SK-N-SH treated with all-trans-retinoic acid at 6 μM for 48 hours (cell line): ENCODE measurements around the gene NKD2.

ENCODE experiments used
- ATAC-seq: fragments of 200-7000 bp; cut with Tn5 transposase; 3 replicates; pipeline ENCODE4 v1.9.1; 2020; ENCODE audit warnings: mild to moderate bottlenecking, moderate library complexity
- BACH2 ChIP-seq: fragments of 250-450 bp; sonication (Bioruptor Pico); IDR thresholded peaks from 2 replicates; pipeline ENCODE4 v1.9.0; 2021; ENCODE audit warnings: mild to moderate bottlenecking, borderline replicate concordance
- CREB5 ChIP-seq: fragments of 250-450 bp; sonication (Bioruptor Pico); IDR thresholded peaks from 2 replicates; pipeline ENCODE4 v1.5.1; 2020; ENCODE audit warnings: low read depth, mild to moderate bottlenecking, moderate library complexity
- CSDC2 ChIP-seq: fragments of 250-450 bp; sonication (Bioruptor Pico); IDR thresholded peaks from 2 replicates; pipeline ENCODE4 v1.5.0; 2020; ENCODE audit warnings: mild to moderate bottlenecking, moderate library complexity
- CSRNP3 ChIP-seq: fragments of 250-450 bp; sonication (Bioruptor Pico); IDR thresholded peaks from 2 replicates; pipeline ENCODE4 v1.5.1; 2021; ENCODE audit warnings: mild to moderate bottlenecking, moderate library complexity
- OSR1 ChIP-seq: fragments of 250-450 bp; sonication (Bioruptor Pico); IDR thresholded peaks from 2 replicates; pipeline ENCODE4 v1.8.0; 2022; ENCODE audit warnings: moderate library complexity, mild to moderate bottlenecking, inconsistent platforms
- PATZ1 ChIP-seq: fragments of 250-450 bp; sonication (Bioruptor Pico); IDR thresholded peaks from 2 replicates; pipeline ENCODE4 v1.8.0; 2020; ENCODE audit warnings: mild to moderate bottlenecking, moderate library complexity, borderline replicate concordance
- POU6F1 ChIP-seq: fragments of 250-450 bp; sonication (Bioruptor Pico); IDR thresholded peaks from 2 replicates; pipeline ENCODE4 v1.8.0; 2021; ENCODE audit warnings: low read depth, mild to moderate bottlenecking, moderate library complexity, borderline replicate concordance
- PPARA ChIP-seq: fragments of 250-450 bp; sonication (Bioruptor Pico); IDR thresholded peaks from 2 replicates; pipeline ENCODE4 v1.5.0; 2020; ENCODE audit warnings: mild to moderate bottlenecking, borderline replicate concordance
- RARB ChIP-seq: fragments of 250-450 bp; sonication (Bioruptor Pico); IDR thresholded peaks from 2 replicates; pipeline ENCODE4 v1.8.0; 2021; ENCODE audit warnings: mild to moderate bottlenecking, moderate library complexity
- SNAI2 ChIP-seq: fragments of 250-450 bp; sonication (Bioruptor Pico); IDR thresholded peaks from 2 replicates; pipeline ENCODE4 v1.5.0; 2020; ENCODE audit warnings: mild to moderate bottlenecking, moderate library complexity
- TCF4 ChIP-seq: fragments of 250-450 bp; sonication (Bioruptor Pico); IDR thresholded peaks from 2 replicates; pipeline ENCODE4 v1.8.0; 2021; ENCODE audit warnings: mild to moderate bottlenecking, moderate library complexity, borderline replicate concordance
- TOX ChIP-seq: fragments of 250-450 bp; sonication (Bioruptor Pico); IDR thresholded peaks from 2 replicates; pipeline ENCODE4 v1.8.0; 2021; ENCODE audit warnings: mild to moderate bottlenecking, moderate library complexity, borderline replicate concordance
- TSHZ2 ChIP-seq: fragments of 250-450 bp; sonication (Bioruptor Pico); IDR thresholded peaks from 2 replicates; pipeline ENCODE4 v1.5.0; 2020; ENCODE audit warnings: mild to moderate bottlenecking, moderate library complexity
- ZC3H10 ChIP-seq: fragments of 250-450 bp; sonication (Bioruptor Pico); IDR thresholded peaks from 2 replicates; pipeline ENCODE4 v1.5.1; 2021; ENCODE audit warnings: mild to moderate bottlenecking, moderate library complexity
- ZFP3 ChIP-seq: fragments of 250-450 bp; sonication (Bioruptor Pico); IDR thresholded peaks from 2 replicates; pipeline ENCODE4 v1.5.0; 2020; ENCODE audit warnings: mild to moderate bottlenecking, moderate library complexity
- ZFP30 ChIP-seq: fragments of 450-650 bp; formaldehyde crosslinking; IDR thresholded peaks from 2 replicates; pipeline ENCODE4 v1.5.0; 2022; ENCODE audit warnings: mild to moderate bottlenecking, moderate library complexity
- ZNF565 ChIP-seq: fragments of 450-650 bp; formaldehyde crosslinking; conservative IDR thresholded peaks from 2 replicates; pipeline ENCODE4 v1.5.0; 2020; ENCODE audit warnings: low read depth, mild to moderate bottlenecking, moderate library complexity
- ZNF70 ChIP-seq: fragments of 450-650 bp; formaldehyde crosslinking; IDR thresholded peaks from 2 replicates; pipeline ENCODE4 v1.5.0; 2020; ENCODE audit warnings: mild to moderate bottlenecking, moderate library complexity
- ZNF8 ChIP-seq: fragments of 450-650 bp; formaldehyde crosslinking; IDR thresholded peaks from 2 replicates; pipeline ENCODE4 v1.5.0; 2020; ENCODE audit warnings: mild to moderate bottlenecking, moderate library complexity

Gene NKD2

GRCh38 chr5:1058988-1059883 is 50.6 kb downstream of the NKD2 start:
- TF ChIP-seq TSHZ2 (CRISPR knock-in tag), result no peak
- TF ChIP-seq BACH2, result no peak
- no peak for TF ChIP-seq ZNF70 (CRISPR knock-in tag)
- no peak for TF ChIP-seq ZFP30
- TF ChIP-seq SNAI2 (CRISPR knock-in tag), result no peak
- TF ChIP-seq ZC3H10, result no peak
- TF ChIP-seq ZNF565 (CRISPR knock-in tag), result no peak
- TF ChIP-seq OSR1, result no peak
- TF ChIP-seq PPARA (CRISPR knock-in tag), result no peak
- TF ChIP-seq TCF4, result no peak
- TF ChIP-seq PATZ1 (CRISPR knock-in tag), result no peak
- TF ChIP-seq POU6F1 (CRISPR knock-in tag), result no peak
- TF ChIP-seq CSDC2, result no peak
- TF ChIP-seq CSRNP3 (CRISPR knock-in tag), result no peak
- no peak for TF ChIP-seq RARB (CRISPR knock-in tag)
- TF ChIP-seq CREB5 (CRISPR knock-in tag), result no peak
- no peak for TF ChIP-seq ZNF8 (CRISPR knock-in tag)
- TF ChIP-seq ZFP3 (CRISPR knock-in tag), result no peak
- TF ChIP-seq, all 23 proteins: peak for 0
- ATAC-seq, result no peak

GRCh38 chr5:1059884-1060263 is 51.3 kb downstream of the NKD2 start:
- no peak for ATAC-seq
- no peak for TF ChIP-seq CSDC2
- no peak for TF ChIP-seq OSR1
- TF ChIP-seq RARB (CRISPR knock-in tag), result no peak
- TF ChIP-seq TOX, result no peak
- TF ChIP-seq PATZ1 (CRISPR knock-in tag), result no peak
- no peak for TF ChIP-seq ZFP30
- no peak for TF ChIP-seq SNAI2 (CRISPR knock-in tag)
- no peak for TF ChIP-seq PPARA (CRISPR knock-in tag)
- no peak for TF ChIP-seq BACH2
- no peak for TF ChIP-seq ZNF8 (CRISPR knock-in tag)
- no peak for TF ChIP-seq TCF4
